ENCODE results near the gene TFEB.
"Not testable (repeated sequence)": the region's sequence is repeated elsewhere in the genome, so short reads cannot be mapped to it uniquely, and the experiment has no call there.

Gene TFEB

DNA sequence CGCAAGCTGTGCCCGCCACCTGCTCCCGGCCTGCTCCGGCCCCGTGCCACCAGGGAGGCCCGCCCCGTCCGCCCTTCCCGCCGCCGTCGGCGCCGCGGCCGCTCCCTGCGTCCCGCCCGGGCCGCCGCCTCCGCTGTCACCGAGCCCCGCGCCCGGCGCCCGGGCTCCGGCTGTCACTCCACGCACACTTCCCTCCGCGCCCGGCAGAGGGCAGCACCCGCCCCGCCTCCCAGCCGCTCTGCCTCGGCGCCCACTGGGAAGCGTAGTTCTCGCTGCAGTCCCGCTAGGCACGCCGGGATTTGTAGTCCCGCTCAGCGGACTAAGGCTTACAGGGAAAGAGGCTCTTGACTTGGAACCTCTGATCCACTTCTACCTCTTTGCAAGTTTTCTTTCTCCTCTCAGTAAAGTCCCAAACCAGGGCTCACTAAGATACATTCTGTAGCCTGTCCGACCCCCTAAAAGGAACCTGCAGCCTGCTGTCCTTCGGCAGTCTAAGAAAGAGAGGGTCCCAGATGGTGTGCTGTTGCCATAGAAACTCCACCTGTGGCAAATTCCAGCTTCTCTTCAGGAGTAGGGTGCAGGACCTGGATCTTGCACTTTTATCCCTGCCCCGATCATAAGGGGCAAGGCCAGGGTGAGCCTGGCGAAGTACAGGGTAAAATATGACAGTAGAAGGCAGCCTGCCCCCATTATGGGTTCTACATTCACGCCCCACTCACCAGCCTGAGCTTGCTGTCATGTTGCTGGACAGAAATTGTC lies at the start of gene TFEB:
TFEB (minus strand) TSS at position 182 of the 759 bp plus-strand sequence. CDS start 44,395 bp downstream, outside the sequence.
- DNase-seq (ENCODE audit: low read depth), result peak; percentile 89

DNA sequence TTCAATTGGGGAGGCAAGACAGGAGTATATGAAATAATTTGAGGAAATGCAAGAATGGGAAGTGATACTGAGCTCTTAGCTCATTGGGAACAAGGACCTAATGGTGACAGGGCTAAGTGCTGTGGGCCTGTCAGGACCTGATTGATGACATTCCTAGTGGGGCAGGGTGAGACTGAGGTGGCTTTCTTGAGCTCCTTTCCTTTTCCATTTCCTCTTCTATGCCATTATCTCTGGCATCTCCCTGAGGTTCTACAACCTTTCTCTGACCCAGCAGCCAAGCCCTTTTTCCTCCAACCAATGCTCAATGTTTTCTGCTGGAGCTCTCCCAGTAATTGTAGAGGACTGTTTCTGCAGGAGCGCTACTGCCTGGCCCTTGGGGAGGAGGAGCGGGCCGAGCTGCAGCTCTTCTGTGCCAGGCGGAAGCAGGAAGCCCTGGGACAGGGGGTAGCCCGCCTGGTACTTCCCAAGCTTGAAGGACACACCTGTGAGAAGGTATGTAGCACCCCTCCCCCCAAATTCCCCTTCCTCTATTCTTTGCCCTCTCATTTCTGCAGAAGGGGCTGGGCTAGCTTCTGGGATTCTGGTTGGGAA lies 49.3 kb upstream of the TFEB start:
- DNase-seq (ENCODE audit: low read depth), result no peak

DNA sequence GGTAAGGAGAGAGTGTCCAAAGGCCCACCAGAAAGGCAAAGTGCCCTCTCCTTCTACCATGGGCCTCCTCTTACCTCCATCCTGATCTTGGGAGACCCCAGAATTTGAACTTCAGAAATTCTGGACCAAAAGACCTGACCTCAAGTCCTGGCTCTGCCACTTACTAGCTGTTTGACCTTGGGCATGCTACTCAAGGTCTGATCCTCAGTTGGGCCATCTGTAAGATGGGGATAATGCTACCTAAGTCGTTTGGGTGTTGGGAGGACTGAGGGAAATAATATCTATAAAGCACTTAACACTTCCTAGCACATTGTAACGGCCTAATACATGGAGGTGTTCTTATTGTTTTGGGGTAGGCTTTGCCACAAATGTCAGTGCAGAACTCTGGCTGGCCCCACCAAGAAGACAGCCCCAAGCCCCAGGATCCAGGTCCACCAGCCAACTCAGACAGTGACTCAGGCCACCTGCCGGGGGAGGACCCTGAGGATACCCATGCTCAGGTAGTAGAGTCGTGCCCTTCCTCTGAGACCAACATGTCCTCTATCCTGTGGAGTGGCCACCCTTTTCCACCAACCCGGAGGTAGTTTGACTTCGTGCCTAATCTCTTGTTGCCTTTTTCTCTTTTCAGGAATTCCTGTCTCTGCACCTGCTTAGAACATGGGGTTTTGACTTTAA lies 47.8 kb upstream of the TFEB start:
- no peak for DNase-seq (ENCODE audit: low read depth)

DNA sequence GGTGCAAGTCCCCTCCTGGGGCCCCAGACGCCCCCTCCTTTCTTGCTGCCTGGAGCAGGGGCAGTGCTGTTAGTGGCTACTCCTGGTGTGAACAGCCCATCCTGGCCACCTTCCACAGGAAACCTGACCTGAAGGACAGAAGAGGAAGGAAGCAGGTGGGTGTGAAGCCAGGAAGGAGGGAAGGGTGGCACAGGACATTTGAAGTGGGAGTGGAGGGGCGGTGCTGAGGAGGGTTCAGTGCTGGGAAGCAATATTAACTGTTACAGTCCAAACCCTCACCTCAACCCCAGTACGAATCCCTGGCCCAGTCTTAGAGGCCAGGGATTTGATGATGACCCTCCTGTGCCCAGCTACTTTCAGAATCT lies 45.9 kb upstream of the TFEB start:
- DNase-seq (ENCODE audit: low read depth), result no peak

DNA sequence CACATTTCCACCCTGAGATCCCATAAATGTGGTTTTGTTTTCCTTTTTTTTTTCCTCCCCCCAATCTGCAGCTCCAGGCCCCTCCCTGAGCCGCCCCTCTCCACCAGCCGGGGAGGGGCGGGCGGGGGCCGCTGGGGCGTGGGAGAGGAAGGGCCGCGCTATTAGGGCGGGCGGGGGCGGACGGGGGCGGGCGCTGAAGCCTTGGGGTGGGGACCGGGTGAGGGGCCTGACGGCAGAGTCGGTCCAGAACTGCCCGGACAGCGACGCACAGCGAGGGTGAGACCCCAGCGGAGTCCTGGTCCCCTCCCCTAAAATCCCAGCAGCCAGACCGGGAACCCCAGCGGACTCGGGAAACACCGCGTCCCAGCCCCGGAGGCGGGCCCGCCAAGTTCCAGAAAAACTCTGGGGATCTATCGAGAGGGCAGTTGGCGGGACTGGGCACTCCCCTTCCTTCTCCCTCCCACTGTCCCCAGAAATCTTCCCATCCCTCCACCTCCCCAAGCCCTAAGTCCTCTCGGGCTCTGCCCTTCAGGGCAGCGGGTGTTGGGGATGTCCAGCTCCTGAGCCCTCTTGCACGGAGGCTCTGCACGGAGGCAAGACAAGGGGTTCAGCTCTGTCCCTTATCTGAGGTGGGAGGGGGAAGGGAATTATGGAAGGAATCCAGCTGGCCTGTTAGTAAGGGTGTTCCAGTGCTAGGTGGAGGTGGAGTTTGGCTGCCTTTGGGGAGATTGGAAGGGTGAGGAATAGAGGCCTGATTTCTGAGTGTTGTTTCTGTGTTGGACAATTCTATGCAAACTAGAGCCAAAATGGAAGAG lies 45.4 kb upstream of the TFEB start, which contains the start of gene PRICKLE4:
PRICKLE4 (plus strand) TSS at position 232 of the 815 bp plus-strand sequence. CDS start 2,692 bp downstream, outside the sequence.
- no peak for DNase-seq (ENCODE audit: low read depth)

DNA sequence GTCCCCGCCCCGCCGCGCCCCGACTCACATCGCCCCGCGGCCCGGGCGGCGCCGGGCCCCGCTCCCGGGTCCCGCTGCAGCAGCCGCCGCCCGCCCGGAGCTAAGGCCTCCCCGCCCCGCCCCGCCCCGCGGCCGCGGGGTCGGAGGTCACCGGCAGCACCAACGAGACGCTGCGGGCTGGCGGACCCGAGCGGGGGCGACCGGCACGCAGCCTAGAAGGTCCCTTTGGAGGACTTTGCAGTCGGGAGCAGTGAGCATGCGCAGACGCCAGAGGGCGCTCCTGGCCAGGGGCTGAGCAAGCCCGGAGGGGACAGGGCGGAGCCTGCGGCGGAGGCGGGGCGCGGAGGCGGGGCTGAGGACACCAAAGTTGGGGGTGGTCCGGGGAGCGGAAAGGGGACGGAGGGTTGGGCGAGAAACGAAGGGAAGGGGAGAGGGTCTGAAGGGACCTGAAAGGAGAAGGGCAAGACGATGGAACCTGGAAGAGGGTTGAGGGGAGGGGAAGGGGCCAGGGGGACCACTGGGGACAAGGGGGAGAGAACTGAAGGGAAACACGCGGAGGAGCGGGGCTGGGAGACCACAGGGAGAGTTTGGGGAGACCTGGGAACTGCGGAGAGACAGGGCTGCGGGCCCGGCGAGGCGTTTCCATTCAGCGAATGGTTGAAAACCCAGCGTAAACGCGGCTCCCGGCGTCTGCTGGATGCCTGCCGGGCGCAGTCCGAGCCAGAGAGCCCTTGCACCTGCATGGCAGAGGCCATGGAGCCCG lies 44.6 kb upstream of the TFEB start, which contains the start of gene FRS3:
FRS3 (minus strand) TSS at position 113 of the 763 bp plus-strand sequence. CDS start 2,913 bp downstream, outside the sequence.
- DNase-seq (ENCODE audit: low read depth), result peak; percentile 99

DNA sequence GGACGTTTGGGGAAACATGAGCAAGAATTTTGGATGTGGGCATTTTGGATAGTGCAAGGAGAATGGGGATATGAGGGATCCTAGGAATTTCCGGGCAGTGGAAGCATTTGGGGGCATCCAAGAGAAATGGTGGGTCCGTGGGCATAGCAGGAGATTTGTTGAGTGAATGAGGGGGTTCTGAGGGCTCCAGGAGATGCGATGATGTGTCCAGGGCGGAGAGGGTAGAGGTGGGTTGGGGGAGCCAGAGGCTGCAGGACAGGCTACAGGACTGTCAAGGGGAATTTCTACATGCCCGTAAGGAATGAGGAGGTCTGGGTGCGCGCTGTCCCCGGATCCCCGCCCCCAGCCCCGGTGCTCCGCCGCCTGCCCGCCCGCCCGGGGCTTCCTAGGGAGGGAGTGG lies 43.9 kb upstream of the TFEB start:
- no peak for DNase-seq (ENCODE audit: low read depth)

DNA sequence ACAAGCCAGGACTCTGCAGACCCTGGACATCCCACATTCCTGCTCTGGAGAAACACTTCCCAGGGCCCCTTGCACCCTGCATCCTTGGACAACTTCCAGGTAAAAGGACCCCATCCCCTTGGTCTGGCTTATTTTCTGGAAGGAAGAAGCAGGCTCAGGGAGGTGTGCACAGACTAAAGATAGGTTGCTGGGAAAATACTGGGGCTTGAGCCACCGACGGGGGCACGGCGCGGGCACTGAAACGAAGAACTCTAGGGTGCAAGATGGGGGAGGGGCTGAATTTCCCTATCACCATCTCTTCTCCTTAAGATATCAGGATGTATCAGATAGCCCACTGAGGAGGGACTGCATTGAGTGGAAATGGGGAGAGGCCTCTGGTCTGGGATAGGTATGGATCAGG lies 43.5 kb upstream of the TFEB start:
- no peak for DNase-seq (ENCODE audit: low read depth)

DNA sequence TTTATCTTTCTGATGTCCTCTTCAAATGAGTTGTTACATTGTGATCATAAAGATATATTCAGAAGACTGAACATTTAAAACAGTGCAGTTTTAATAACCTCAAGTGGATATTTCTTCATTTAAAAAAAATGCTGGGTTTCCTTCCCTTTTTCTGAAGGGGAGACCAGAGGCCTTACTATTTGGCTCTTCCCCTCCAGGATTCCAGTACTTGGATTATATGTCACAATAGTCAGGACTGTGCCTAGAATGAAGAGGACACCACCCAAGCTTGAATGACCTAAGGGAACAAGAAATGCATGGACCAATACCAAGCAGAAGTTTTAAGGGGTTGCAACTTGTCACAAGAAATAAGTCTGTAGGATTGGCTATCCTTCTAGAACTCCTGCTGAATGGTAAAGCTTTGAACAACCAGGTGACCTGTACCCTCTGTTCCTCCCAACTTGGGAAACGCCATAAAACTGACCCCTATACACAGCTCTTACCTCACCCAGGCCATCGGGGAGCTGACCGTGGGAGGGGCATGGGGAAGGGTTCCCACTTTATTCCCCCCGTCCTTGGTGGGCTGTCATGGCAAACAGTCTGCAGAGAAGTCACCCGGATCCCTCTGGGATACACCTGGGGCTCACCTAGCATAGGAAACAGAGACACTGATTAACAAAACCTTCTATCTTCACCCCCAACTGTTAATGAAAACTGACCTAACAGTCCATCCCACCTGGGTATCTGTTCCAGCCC lies 42.3 kb upstream of the TFEB start:
- DNase-seq (ENCODE audit: low read depth), result no peak

DNA sequence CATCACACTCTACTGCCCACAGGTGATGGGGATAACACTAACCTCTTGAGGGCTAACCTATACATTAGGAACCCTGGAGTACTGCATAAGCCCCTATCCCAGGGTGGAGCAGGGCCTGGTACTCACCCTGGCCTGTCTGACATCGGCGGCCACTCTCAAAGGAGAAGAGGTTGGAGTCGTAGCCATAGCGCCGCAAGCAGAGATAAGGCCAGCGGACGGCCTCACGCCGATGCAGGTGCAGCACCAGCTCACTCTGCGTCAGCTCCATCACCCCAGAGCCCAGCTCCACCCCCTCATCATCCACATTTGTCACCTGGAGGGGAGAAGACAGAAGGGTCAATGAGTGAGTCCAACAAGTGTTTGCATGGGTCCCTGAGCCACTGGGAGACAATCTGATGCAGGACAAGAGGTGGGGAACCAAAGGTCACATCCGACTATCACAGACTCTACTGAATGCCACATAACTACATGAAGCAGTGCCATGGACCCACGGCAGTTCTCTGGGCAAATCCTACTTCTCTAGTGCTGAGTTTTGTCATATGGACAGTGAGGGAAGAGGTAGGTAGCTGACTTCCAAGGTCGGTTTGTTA lies 40.0 kb upstream of the TFEB start:
- no peak for DNase-seq (ENCODE audit: low read depth)

DNA sequence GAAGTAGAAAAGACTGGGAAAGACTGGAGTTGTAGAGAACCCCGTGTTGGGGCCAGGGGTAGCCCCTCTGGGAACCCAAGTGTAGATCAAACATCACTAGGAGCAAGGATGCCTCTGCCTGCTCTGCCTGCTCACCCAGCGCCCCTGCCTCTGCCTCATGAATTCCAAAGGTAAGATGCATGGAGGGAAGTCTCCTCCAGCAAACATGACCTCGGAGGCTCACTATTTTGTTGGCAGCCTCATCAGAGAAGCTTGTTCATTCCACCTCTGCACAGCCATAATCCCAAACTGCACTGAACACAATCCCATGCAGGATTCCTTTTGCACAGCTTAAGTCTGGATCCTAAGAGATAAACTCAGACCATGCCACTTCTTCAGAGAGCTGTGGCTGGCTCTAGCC lies 39.4 kb upstream of the TFEB start:
- no peak for DNase-seq (ENCODE audit: low read depth)

DNA sequence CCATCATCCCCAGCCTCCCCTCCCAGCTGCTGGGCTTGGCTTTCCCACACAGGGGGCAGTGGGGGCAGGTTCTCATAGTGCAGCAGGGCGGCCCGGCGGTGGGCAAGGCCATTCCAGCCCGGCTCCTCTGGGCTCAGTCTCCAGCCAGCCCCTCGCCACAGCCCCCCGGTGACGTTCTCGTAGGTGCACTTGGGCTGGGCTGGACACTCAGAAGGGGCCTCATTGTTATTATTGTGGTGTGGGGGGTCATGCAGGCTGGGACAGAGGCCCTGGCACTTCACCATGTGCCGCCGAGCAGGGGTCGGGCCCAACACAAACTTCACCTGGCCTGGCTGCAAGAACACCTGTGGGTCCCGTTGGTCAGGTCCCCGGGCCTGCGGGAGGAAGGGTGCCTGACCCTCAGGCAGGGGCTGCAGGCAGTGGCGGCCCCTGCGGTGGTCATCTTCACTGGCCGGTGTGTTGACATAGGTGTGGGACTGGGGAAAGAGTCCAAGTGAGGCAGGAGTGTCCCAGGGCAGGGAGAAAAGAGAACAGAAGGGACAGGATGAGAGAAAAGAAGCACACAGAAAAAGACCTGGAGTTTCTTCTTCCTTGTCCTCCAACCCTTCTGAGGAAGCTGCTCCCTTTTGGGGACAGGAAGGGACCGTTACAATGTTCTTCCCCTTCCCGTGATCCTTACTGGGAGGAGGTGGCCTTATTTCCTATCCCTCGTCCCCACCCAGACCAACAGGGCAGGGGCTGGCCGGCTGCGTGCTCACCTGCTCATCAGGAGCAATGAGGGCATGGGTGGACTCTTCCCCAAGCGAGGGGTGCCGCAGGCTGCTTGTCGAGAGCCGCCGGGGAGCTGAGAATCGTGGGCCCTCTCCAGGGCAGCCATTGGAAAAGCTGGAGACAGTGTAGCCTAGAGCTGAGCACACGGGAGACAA lies 35.9 kb upstream of the TFEB start:
- DNase-seq (ENCODE audit: low read depth), result no peak

DNA sequence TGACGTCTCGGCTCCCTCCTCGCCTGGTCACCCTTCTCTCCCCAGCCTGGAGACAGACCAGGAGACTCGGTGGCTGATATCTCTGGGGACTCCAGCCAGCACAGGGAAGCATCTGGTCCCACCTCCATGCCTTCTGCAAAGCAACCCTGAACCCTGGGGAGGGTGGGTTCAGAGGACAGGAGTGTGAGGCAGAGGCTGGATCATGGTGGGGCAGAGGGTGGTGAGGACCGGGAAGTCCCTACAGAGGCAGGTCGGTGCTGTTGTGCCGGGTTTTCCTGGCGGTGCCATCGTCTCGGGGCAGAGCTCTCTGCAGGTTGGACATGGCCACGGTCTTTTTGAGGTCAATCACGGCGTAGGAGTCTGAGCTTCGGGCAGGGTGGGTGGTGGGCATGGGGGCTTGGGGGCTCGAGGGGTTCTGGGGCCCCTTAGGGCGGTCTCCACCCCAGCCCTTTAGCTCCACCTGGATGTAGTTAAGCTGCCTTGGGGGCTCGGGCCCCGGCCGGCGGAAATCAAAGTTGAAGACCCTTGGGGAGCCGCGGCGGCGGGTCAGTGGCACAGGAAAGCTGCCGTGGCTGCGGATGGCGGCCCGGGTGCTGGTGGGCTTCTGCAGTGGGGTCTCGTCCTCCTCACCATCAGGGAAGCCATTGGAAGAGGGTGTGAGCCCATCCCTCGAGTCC lies 35.1 kb upstream of the TFEB start:
- no peak for DNase-seq (ENCODE audit: low read depth)

DNA sequence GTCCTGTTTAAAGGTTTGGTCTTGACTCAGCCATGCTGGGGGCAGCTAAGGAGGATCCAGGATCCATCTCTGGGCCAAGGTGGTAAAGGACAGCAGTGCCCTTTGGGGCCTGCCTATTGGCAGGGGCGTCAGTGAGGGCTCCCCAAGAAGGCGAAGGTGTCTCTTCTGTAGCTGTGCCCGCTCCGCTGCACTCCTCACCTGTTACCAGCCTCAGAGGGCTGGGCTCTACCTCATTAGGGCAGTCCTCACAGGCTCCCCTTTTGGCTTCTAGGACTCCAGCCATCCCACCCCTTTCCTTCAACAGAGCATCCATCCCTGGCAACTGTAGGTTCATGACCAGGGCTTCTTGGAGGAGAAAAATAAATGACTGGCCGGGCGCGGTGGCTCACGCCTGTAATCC lies 34.0 kb upstream of the TFEB start:
- DNase-seq (ENCODE audit: low read depth), result no peak

DNA sequence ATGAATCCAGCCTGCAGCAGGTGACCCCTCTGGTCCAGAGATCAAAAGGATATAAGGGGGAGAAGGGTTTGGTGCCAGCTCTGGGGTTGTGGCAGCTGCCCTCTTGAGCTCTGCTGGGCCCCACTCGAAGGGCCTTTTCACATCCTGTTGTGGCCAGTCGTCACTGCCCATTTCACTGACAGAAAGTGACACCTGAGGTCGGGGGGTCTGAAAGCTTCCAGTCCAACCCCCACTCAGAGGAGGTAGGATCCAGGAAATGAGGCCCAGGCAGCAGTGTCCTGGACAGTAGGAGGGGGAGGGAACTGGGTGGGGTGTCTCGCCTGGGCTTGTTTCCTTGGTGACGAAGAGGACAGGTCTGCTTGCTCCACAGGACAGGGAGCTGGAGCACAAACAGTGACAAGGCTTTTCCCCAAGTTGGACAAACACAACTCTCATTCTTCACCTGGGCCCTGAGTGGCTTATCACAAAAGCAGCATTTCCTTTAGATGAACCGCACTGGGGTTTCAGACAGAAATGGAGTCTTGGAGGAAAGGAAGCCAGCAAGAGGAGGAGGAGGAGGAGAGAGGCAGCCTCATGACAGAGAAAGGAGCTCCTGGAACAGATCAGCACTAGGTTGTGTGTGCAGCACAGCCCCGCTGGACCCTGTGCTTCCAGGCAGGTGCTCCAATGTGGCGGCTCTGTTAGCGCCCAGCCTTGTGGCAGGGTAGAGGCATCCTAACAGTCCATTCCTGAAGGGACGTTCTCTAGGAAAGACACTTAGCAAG lies 33.3 kb upstream of the TFEB start:
- DNase-seq (ENCODE audit: low read depth), result no peak

DNA sequence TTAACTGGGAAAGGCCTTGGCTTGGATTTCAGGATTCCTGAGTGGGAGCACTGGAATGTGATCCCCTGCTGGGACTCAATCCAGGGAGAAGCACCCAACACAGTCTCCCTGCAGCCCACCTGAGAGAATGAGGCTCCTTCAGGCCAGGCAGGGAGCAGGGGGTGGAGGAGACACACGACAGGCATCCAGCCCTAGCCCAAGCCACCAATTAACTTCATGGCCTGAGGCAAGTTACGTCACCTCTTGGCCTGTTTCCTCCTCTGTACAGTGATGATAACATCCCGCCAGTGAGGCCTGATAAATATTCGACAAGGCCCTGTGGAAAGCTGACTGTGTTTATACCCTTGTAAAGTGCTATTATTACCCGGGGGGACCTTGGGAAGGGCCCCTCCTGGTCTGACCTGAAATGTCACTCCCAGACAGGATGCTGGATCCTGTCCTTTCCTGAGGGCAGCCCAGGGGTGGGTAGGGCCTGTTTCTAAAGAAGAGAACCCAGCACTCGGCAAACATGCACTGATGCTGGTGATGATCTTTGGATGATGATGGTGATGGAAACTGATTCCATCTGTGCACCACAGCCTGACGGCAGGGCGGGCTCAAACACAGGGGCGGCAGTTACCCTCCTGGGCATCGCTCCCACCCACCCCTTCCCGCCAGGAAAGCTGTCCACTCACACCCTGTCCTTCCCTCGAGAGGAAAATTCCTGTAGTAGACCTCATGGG lies 31.9 kb upstream of the TFEB start:
- DNase-seq (ENCODE audit: low read depth), result no peak

DNA sequence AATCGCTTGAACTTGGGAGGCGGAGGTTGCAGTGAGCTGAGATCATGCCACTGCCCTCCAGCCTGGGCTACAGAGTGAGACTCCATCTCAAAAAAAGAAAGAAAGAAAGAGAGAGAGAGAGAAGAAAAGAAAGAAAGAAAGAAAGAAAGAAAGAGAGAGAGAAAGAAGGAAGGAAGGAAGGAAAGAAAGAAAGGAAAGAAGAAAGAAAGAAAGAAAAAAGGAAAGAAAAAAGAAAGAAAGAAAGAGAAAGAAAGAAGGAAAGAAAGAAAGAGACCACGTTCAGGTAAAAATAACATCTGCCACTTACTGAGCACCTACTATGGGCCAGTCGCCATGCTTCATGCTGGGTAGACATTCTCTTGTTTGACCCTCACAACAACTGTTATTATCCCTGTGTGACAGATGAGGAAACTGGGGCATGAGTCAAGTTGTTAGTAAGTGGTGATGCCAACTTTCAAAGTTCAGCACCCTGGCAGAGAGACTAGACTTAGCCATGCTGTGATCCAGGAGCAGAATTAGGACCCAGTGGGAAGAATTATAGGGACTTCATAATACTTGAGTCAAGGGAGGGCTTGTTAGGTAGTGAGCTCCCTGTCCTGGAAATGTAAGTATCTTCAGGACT lies 30.7 kb upstream of the TFEB start:
- DNase-seq (ENCODE audit: low read depth), result not testable (repeated sequence)

All from stimulated activated CD4-positive, alpha-beta T cell treated with anti-CD3 and anti-CD28 coated beads, Interleukin-2, amount 100 ng/mL, for 4 hours (primary cell).